HFF-Myc (cell line): ENCODE data around the gene ACKR1.

Source experiments
- DNase-seq: peaks from one replicate; pipeline ENCODE4 v3.0.0-alpha.2; 2011; ENCODE audit warnings: low read depth; ENCODE audit errors: extremely low read depth
- H3K4me3 ChIP-seq: replicated peaks from 2 replicates; pipeline ENCODE4 v1.5.1; 2011; ENCODE audit warnings: low read depth, mild to moderate bottlenecking, control low read depth, low read length
- TF ChIP-seq, protein P1 (sequence below): IDR thresholded peaks from 2 replicates; pipeline ENCODE4 v1.5.1; 2012; ENCODE audit warnings: mild to moderate bottlenecking, low read depth, low read length, control low read depth; ENCODE audit errors: missing control alignments

The ACKR1 gene

GRCh38 chr1:159177272-159177907 lies 27.3 kb upstream of the ACKR1 start:
- TF ChIP-seq, protein P1, sequence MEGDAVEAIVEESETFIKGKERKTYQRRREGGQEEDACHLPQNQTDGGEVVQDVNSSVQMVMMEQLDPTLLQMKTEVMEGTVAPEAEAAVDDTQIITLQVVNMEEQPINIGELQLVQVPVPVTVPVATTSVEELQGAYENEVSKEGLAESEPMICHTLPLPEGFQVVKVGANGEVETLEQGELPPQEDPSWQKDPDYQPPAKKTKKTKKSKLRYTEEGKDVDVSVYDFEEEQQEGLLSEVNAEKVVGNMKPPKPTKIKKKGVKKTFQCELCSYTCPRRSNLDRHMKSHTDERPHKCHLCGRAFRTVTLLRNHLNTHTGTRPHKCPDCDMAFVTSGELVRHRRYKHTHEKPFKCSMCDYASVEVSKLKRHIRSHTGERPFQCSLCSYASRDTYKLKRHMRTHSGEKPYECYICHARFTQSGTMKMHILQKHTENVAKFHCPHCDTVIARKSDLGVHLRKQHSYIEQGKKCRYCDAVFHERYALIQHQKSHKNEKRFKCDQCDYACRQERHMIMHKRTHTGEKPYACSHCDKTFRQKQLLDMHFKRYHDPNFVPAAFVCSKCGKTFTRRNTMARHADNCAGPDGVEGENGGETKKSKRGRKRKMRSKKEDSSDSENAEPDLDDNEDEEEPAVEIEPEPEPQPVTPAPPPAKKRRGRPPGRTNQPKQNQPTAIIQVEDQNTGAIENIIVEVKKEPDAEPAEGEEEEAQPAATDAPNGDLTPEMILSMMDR, result no peak
- peak; percentile 43 for DNase-seq
- no peak overlapping the region for H3K4me3 ChIP-seq

GRCh38 chr1:159179906-159180305 lies 24.8 kb upstream of the ACKR1 start:
- H3K4me3 ChIP-seq, result no peak overlapping the region
- no peak for DNase-seq
- TF ChIP-seq, protein P1, result no peak

DNA sequence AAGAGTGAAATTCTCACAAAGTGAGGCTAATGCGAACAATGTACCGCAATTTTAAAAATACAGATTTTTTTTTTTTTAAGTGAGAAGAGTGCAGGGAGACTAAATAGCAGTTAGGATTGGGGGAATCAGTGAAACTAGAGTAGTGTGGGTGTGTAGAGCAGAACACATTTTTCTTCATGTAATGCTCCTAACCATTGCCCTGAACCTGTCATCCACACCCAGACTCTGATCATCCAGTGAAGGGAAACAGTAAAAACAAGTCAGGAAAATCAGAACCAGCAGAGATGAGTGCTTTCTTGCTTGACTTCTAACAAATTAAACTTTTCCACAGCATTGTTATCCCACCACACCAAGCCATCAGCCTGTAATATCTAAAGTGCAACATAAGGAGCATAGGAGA lies 24.2 kb upstream of the ACKR1 start:
- DNase-seq, result no peak
- no peak overlapping the region for H3K4me3 ChIP-seq
- TF ChIP-seq, protein P1, result no peak

DNA sequence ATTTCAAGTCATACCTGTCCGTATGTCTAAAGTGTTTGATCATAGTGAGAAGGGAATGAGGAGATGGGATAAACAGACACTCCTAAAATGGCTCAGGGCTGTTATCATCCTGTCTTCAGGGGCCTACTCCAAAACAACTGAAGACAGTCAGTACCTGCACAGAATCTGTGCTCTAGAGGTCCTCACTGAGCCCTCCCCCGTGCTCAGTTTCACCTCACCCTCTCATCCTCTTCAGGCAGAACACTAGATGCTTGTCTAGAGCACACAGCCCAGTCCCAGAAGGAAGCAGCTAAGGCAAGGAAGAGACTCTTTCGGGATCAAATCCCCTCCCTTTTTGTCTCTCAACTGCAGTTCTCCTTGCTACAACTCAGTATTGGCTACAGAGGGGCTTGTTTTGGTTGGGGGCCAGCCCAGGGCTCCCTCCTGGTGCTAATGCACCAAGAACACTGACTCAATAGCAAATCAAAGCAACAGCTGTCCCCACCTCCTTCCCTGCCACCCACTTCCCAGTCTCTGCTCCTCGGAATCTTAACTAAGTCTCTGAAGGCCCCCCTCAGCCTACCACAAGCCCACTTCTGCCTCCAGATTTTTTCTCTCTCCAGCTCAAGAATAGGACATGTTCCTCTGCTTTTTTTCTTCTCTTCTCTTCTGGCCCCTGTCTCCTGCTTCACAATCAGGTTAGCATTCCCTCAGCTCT lies 23.2 kb upstream of the ACKR1 start:
- DNase-seq, result no peak
- no peak overlapping the region for H3K4me3 ChIP-seq
- TF ChIP-seq, protein P1, result no peak

GRCh38 chr1:159184201-159184600 lies 20.5 kb upstream of the ACKR1 start:
- TF ChIP-seq, protein P1, result no peak
- no peak for DNase-seq
- H3K4me3 ChIP-seq, result no peak overlapping the region

DNA sequence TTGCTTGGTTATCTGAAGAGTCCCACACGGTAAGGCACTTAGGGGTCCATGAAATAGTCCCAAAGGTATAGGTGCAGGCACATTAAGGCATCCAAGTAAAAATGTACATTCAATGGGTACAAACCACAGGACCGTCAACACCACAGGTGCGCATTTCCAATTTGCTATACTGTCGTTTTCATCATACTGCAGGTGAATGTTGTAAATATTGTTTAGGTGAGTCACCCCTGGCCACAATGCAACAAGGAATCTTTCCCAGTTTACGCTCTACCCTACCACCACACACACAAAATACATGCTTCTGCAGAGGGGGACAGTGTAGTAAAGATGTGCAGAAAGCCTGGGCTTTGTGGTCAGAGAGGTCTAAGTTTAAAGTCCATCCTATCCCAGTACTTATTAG lies 19.6 kb upstream of the ACKR1 start:
- DNase-seq, result no peak
- TF ChIP-seq, protein P1, result no peak
- no peak overlapping the region for H3K4me3 ChIP-seq
